Adrenal gland (tissue), 12 donors: ENCODE measurements around the gene ITPRIPL1. TPM values are rescaled to one million over a fixed set of nuclear protein-coding genes. Genes with fewer than 3 reads are reported as not detected.
A peak's percentile ranks its signal among the peaks of the same experiment; 100 is the strongest.

Experiments used
- DNase-seq, 7 donors: peaks; one replicate each; pipeline ENCODE4 v3.0.0-alpha.2; 2019 to 2020
- H3K27ac ChIP-seq, 5 donors: fragments of 200-600 bp; sonication (generic) in 4 of 5; 1 replicate in 3 of 5; 2 replicates in 2 of 5; pipeline versions ENCODE4 v1.5.1 to v1.8.0; 2016 to 2020; ENCODE audit warnings: mild to moderate bottlenecking in 1 of 5
- H3K27me3 ChIP-seq: fragments of 200-600 bp; 2 replicates; pipeline ENCODE4 v1.8.0; 2021
- H3K36me3 ChIP-seq, 2 donors: fragments of 200-600 bp; replicated peaks in 1 of 2; 1 replicate in 1 of 2; 2 replicates in 1 of 2; pipeline versions ENCODE4 v1.5.1 to v1.8.0; 2018 to 2022
- H3K4me1 ChIP-seq, 2 donors: fragments of 200-600 bp; replicated peaks in 1 of 2; 1 replicate in 1 of 2; 2 replicates in 1 of 2; pipeline versions ENCODE4 v1.5.1 to v1.8.0; 2018 to 2021
- H3K4me3 ChIP-seq, 4 donors: fragments of 200-600 bp; sonication (generic) in 3 of 4; one replicate each; pipeline ENCODE4 v1.5.1; 2016 to 2018
- H3K9me3 ChIP-seq, 3 donors: fragments of 200-600 bp; sonication (generic) in 1 of 3; replicated peaks in 1 of 3; 1 replicate in 2 of 3; 2 replicates in 1 of 3; pipeline versions ENCODE4 v1.5.1 to v1.8.0; 2016 to 2021
- POLR2A ChIP-seq, 2 donors: fragments of 450-650 bp; IDR thresholded peaks; one replicate each; pipeline ENCODE4 v1.6.1; 2017; ENCODE audit warnings: antibody characterized with exemption in 2 of 2, mild to moderate bottlenecking in 2 of 2, moderate library complexity in 1 of 2
- WGBS, 4 donors: extraction: QIAGEN DNeasy Blood & Tissue Kit in 2 of 4; methylation state at CpG; one replicate each; pipeline versions ENCODE4 v1.1.5 to v1.1.7; 2013 to 2017; 5-methylcytosine and 5-hydroxymethylcytosine counted together
- intact Hi-C, 2 donors: fragments of 100-400 bp; cut with DNase I; formaldehyde crosslinking; loops; one replicate each; pipeline versions ENCODE4 v1.14.1 to v1.15.0; 2022 to 2023
- polyA plus RNA-seq, 3 donors: library from polyadenylated mRNA; stranded (reverse); fragments of 200-250 nt in 2 of 3; fragments of 350-450 nt in 1 of 3; fragmentation: Illumina TruSeq in 1 of 3; extraction: RNeasy Lipid Tissue Mini Kit (QIAGEN cat#74804) in 1 of 3; gene quantifications; one replicate each; pipeline ENCODE4 v1.2.3, GENCODE V29; 2013 to 2014
- total RNA-seq, 9 donors: library from RNA; depleted of rRNA in 4 of 9; stranded (reverse); fragments of >200 nt in 4 of 9; fragments of 120-200 nt in 1 of 9; fragmentation: NEBNext Ultra II Directional in 1 of 9; extraction: Animal tissue kit (Norgen Biotek cat#: 25700) in 1 of 9; gene quantifications; one replicate each; pipeline versions ENCODE4 v1.1.0 to v1.2.4, GENCODE V29; 2013 to 2023
- TF ChIP-seq, protein P1 (sequence below), 6 experiments: fragments of 450-650 bp in 4 of 6; fragments of 200-600 bp in 2 of 6; sonication (generic) in 1 of 6; IDR thresholded peaks; 1 replicate in 5 of 6; 2 replicates in 1 of 6; pipeline versions ENCODE4 v1.5.1 to v1.8.0; 2016 to 2021; ENCODE audit warnings: antibody characterized with exemption in 6 of 6, mild to moderate bottlenecking in 2 of 6, moderate library complexity in 1 of 6
- donor health status: healthy with polysubstance abuse.
- donor health status: Bipolar disorder and iron deficiency.
- donor health status: DM: yes; HTN: yes; CAD: no.
- donor health status: DM: no; HTN: no; CAD: no.
- donor health status: DM: no; HTN: no; CAD: no.
- donor health status: DM: yes; HTN: yes; CAD: no.

The ITPRIPL1 gene
- total and polyA plus RNA-seq, 12 donors: 0.32 to 3.8 (median 0.81) TPM; not detected in 1

DNA sequence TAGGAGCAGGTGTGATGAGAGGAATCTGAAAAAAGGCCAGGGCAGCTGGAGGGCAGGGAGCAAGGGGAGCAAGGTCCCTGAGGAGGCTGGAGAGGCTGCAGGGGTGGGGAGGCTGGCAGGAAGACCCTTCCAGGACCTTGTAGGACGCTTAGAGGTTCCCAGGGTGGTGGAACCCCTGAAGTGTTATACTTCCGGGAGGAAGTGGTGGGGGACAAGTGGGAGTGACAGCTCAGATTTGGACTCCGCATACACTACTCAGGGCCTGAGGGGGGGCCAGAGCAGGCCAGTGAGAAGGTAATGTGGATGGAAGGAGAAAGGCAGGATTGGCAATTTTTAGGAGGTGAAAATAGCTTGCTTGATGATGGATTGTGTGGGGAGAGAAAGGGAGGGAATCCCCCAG is 8.6 kb downstream of the ITPRIPL1 start:
- intact Hi-C loops: no loop called here
- no peak overlapping the region for H3K27ac ChIP-seq
- H3K4me3 ChIP-seq: no peak overlapping the region
- DNase-seq: peak in 1 of 7 donors; percentile 13
- no peaks in the 10 kb centered on the region for H3K9me3 ChIP-seq
- no peaks in the 10 kb centered on the region for H3K36me3 ChIP-seq
- 79 to 89% (median 86%) methylated on average over 3 of the region's 3 CpGs for WGBS, 4 donors
- H3K4me1 ChIP-seq: peaks cover 6 to 8% of the 10 kb centered on the region in 2 donors
- no peaks in the 10 kb centered on the region for H3K27me3 ChIP-seq
- TF ChIP-seq POLR2A (IDR thresholded peaks at IDR 0.05): no peak
- TF ChIP-seq, protein P1, sequence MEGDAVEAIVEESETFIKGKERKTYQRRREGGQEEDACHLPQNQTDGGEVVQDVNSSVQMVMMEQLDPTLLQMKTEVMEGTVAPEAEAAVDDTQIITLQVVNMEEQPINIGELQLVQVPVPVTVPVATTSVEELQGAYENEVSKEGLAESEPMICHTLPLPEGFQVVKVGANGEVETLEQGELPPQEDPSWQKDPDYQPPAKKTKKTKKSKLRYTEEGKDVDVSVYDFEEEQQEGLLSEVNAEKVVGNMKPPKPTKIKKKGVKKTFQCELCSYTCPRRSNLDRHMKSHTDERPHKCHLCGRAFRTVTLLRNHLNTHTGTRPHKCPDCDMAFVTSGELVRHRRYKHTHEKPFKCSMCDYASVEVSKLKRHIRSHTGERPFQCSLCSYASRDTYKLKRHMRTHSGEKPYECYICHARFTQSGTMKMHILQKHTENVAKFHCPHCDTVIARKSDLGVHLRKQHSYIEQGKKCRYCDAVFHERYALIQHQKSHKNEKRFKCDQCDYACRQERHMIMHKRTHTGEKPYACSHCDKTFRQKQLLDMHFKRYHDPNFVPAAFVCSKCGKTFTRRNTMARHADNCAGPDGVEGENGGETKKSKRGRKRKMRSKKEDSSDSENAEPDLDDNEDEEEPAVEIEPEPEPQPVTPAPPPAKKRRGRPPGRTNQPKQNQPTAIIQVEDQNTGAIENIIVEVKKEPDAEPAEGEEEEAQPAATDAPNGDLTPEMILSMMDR (IDR thresholded peaks at IDR 0.05): no peak

DNA sequence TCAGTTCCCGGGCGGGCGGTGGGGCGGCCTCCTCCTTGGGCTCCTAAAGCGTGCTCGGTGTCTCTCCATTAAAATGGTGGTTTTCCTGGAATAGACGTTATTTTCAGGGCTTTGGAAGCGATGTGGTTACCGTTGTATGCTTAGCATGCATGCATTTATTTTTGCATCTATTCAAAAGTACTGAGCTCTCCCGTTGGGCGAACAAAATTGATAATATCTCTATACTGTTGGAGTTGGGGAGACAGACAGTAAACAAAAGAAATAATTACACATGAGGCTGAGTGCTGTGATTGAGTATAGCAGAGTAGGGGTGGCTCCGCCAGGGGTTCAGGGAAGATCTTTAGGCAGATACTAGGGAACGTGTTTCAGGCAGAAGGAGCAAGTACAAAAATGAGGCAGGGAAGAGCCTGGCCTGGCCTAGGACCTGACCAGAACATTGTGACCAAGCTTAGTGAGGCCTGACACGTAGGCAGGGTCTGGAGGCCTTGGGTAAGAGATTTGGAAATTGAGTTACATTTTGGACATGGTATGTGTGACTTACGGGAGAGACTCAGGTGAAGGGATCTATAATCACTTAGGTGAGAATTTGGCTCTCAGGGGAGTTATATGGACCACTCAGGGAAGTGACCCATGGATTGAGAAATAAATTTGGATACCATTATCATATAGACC is 11.1 kb downstream of the ITPRIPL1 start:
- Histone ChIP-seq H3K9me3 (no peaks in the 10 kb centered on the region), H3K27me3 (no peaks in the 10 kb centered on the region), H3K36me3 (no peaks in the 10 kb centered on the region), H3K4me3 (peak overlapping the region in 1 of 4 donors; percentile 60), H3K27ac (peak overlapping the region in 1 of 5 donors; percentile 82), H3K4me1 (peaks cover 6 to 8% of the 10 kb centered on the region in 2 donors)
- intact Hi-C loops: no loop called here
- TF ChIP-seq POLR2A (IDR thresholded peaks at IDR 0.05): no peak
- TF ChIP-seq, protein P1 (IDR thresholded peaks at IDR 0.05): no peak
- 15 to 27% (median 17%) methylated on average over 9 to 15 of the region's 15 CpGs for WGBS, 4 donors
- no peak for DNase-seq

DNA sequence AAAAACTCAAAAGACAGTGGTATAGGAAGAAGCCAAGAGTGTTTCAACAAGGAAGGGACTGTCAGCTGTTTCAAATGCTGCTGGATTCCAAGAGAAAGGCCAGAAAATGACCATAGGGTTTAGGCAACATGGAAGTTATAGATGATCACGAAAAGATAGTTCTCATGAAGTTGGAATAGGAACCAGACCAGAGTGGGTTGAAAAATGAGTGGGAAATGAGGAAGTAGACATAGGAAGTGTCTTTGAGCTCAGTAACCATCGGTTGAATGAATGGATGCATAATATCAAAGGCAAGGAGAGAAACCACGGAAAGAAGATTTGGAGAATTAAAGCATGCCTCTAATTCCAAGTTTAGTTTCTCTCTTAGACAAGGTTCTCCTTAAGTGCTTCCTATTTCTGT is 11.8 kb downstream of the ITPRIPL1 start:
- TF ChIP-seq, protein P1 (IDR thresholded peaks at IDR 0.05): no peak
- no peak for TF ChIP-seq POLR2A (IDR thresholded peaks at IDR 0.05)
- no peak overlapping the region for H3K27ac ChIP-seq
- no peaks in the 10 kb centered on the region for H3K36me3 ChIP-seq
- no peak overlapping the region for H3K4me3 ChIP-seq
- no peak for DNase-seq
- no peaks in the 10 kb centered on the region for H3K27me3 ChIP-seq
- 79 to 88% (median 80%) methylated on average over 3 of the region's 3 CpGs for WGBS, 4 donors
- intact Hi-C loops: no loop called here
- no peaks in the 10 kb centered on the region for H3K9me3 ChIP-seq
- H3K4me1 ChIP-seq: peaks cover 6 to 11% of the 10 kb centered on the region in 2 donors

DNA sequence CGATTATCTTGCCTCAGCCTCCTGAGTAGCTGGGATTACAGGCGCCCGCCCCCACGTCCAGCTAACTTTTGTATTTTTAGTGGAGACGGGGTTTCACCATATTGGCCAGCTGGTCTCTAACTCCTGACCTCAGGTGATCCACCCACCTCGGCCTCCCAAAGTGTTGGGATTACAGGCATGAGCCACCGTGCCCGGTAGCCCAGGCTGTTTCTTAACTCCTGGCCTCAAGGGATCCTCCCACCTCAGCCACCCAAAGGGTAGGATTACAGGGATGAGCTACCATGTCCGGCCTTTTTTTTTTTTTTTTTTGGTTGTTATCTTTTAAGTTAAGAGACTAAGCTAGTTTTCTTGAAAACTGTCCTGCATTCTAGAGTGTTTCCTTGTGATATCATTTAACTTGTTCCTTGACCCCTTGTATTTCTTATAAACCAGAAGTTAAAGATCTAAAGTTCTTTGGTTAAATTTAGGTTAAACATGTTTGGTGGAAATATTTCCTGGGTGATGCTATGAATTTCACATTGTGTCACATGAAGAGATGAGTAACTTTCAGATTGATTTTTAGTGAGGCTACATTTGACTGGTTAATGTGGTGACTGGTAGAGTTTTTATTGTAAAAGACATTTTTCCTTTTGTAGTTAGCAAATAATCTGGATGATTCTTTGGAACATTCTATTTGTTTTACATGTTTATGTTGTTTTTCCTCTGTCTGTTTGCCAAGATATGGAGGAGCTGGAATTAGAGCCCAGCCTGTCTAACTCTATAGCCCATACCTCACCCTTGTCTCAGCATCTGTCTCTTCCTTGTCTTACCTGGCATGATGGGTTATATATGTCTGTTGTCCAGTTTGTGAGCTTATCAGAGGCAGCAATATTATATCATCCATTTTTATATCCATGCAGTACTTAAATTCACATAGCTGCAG is 15.6 kb downstream of the ITPRIPL1 start:
- intact Hi-C loops: no loop called here
- DNase-seq: no peak
- WGBS, 4 donors: 90 to 94% (median 93%) methylated on average over 9 of the region's 9 CpGs
- Histone ChIP-seq H3K27ac (no peak overlapping the region), H3K27me3 (no peaks in the 10 kb centered on the region), H3K36me3 (no peaks in the 10 kb centered on the region), H3K4me3 (no peak overlapping the region), H3K4me1 (peaks cover 0 to 9% of the 10 kb centered on the region in 2 donors), H3K9me3 (no peaks in the 10 kb centered on the region)
- TF ChIP-seq, protein P1 (IDR thresholded peaks at IDR 0.05): no peak
- no peak for TF ChIP-seq POLR2A (IDR thresholded peaks at IDR 0.05)
